PC-9 (cell line): Measurements from ENCODE around the gene RNF151. TPM values are rescaled to one million over a fixed set of nuclear protein-coding genes. Genes with fewer than 3 reads are reported as not detected.

ENCODE experiments used
- Bru-seq: library from RNA; stranded (reverse); fragments of 400-500 nt; gene quantifications from one replicate; lab custom pipeline; 2021; lab: Mats Ljungman, UMichigan
- BruChase-seq, 2 experiments: library from RNA; stranded (reverse); fragments of 400-500 nt; gene quantifications; one replicate each; lab custom pipeline; 2021; lab: Mats Ljungman, UMichigan
- BruUV-seq: library from RNA; stranded (reverse); fragments of 400-500 nt; replicated peaks from 2 replicates; lab custom pipeline; 2021; lab: Mats Ljungman, UMichigan
- CTCF ChIA-PET: fragments of 300-600 bp; sonication (Branson Sonifier 250); formaldehyde crosslinking; loops from one replicate; lab custom pipeline; 2022; ENCODE audit warnings: antibody characterized with exemption; lab: Charles Lee
- POLR2A ChIA-PET: fragments of 300-600 bp; sonication (Branson Sonifier 250); formaldehyde crosslinking; loops from one replicate; lab custom pipeline; 2022; ENCODE audit warnings: antibody characterized with exemption; ENCODE audit not compliant: unreplicated experiment; lab: Charles Lee
- DNase-seq, 2 experiments: peaks; one replicate each; pipeline versions ENCODE4 v3.0.0 to v3.0.0-alpha.2; 2015 to 2022; ENCODE audit warnings: mixed read lengths in 1 of 2
- H2AFZ ChIP-seq: fragments of 200-600 bp; sonication (generic); 2 replicates; pipeline ENCODE4 v1.8.1; 2017; ENCODE audit warnings: antibody characterized with exemption
- H3F3A ChIP-seq: fragments of 200-600 bp; sonication (generic); 2 replicates; pipeline ENCODE4 v1.8.1; 2017; ENCODE audit warnings: antibody characterized with exemption, mild to moderate bottlenecking, low read depth; ENCODE audit not compliant: insufficient read depth
- H3K27ac ChIP-seq: fragments of 200-600 bp; sonication (generic); 2 replicates; pipeline ENCODE4 v1.6.1; 2016; ENCODE audit warnings: mixed run types
- H3K27me3 ChIP-seq: fragments of 200-600 bp; sonication (generic); 2 replicates; pipeline ENCODE4 v1.6.1; 2016; ENCODE audit warnings: low read depth, mixed run types; ENCODE audit not compliant: insufficient read depth
- H3K36me3 ChIP-seq: fragments of 200-600 bp; sonication (generic); 2 replicates; pipeline ENCODE4 v1.6.1; 2016; ENCODE audit warnings: low read depth, mixed run types
- H3K4me1 ChIP-seq: fragments of 200-600 bp; sonication (generic); replicated peaks from 2 replicates; pipeline ENCODE4 v1.6.1; 2016; ENCODE audit warnings: mixed run types; ENCODE audit not compliant: insufficient read depth
- H3K4me2 ChIP-seq: fragments of 200-600 bp; sonication (generic); 2 replicates; pipeline ENCODE4 v1.6.1; 2017; ENCODE audit warnings: mixed run types
- H3K4me3 ChIP-seq: fragments of 200-600 bp; sonication (generic); 2 replicates; pipeline ENCODE4 v1.6.1; 2016; ENCODE audit warnings: mixed run types
- H3K79me2 ChIP-seq: fragments of 200-600 bp; sonication (generic); 2 replicates; pipeline ENCODE4 v1.6.1; 2017; ENCODE audit warnings: low read depth, mixed run types
- H3K9me2 ChIP-seq: fragments of 200-600 bp; sonication (generic); 2 replicates; pipeline ENCODE4 v1.8.1; 2017; ENCODE audit warnings: mild to moderate bottlenecking; ENCODE audit not compliant: insufficient read depth
- H3K9me3 ChIP-seq: fragments of 200-600 bp; sonication (generic); 2 replicates; pipeline ENCODE4 v1.8.1; 2016; ENCODE audit warnings: low read depth; ENCODE audit not compliant: insufficient read depth
- H4K20me1 ChIP-seq: fragments of 200-600 bp; sonication (generic); 2 replicates; pipeline ENCODE4 v1.8.1; 2017; ENCODE audit not compliant: insufficient read depth
- CTCF ChIP-seq: fragments of 200-600 bp; sonication (generic); conservative IDR thresholded peaks from 2 replicates; pipeline ENCODE4 v1.6.1; 2017; ENCODE audit warnings: mixed run types, antibody characterized with exemption, mild to moderate bottlenecking, moderate library complexity
- EZH2 ChIP-seq: fragments of 200-600 bp; sonication (generic); IDR thresholded peaks from 2 replicates; pipeline ENCODE4 v1.8.0; 2017; ENCODE audit warnings: antibody characterized with exemption, low read depth
- intact Hi-C: fragments of 100-400 bp; cut with micrococcal nuclease; formaldehyde crosslinking; loops from one replicate; pipeline ENCODE4 v1.10.0; 2022; ENCODE audit not compliant: unreplicated experiment
- long read RNA-seq: library from polyadenylated mRNA; stranded (forward); transcript quantifications from one replicate; pipeline ENCODE4 v2.0.0, GENCODE V29; 2022
- total RNA-seq: library from RNA; stranded (reverse); gene quantifications from 2 replicates; pipeline ENCODE4 v1.2.3, GENCODE V29; 2021

Gene RNF151
- total RNA-seq (not detected in 2 replicates), Bru-seq, nascent RNA (percentile 46 among the genes with signal in this experiment), BruChase-seq, experiment 1, labeled RNA remaining after a 2-hour chase (percentile 32 among the genes with signal in this experiment), BruChase-seq, experiment 2, labeled RNA remaining after a 6-hour chase (percentile 38 among the genes with signal in this experiment)
- long read RNA-seq, result 0 reads

GRCh38 chr16:1966460-1966859 lies at the start of gene RNF151:
RNF151 (plus strand) TSS chr16:1966856; CDS start chr16:1966882, 26 bp downstream.
- Histone ChIP-seq H3K9me3 (no peaks in the 10 kb centered on the region), H3K36me3 (peaks cover 22% of the 10 kb centered on the region), H3K9me2 (no peaks in the 10 kb centered on the region), H3K4me1 (peaks cover 10% of the 10 kb centered on the region; the same call in 1 of the 2 replicates), H3K27me3 (no peaks in the 10 kb centered on the region), H2AFZ (no peak within 1 kb of the TSS), H3K79me2 (peaks cover 63% of the 10 kb centered on the region), H4K20me1 (peaks cover 26% of the 10 kb centered on the region), H3K4me2 (peak within 1 kb of the TSS; percentile 96), H3K4me3 (peak within 1 kb of the TSS; percentile 83), H3F3A (peaks cover 40% of the 10 kb centered on the region), H3K27ac (peak within 1 kb of the TSS; percentile 55; the same call in 1 of the 2 replicates)
- no peak for DNase-seq
- TF ChIP-seq EZH2 (no peak), CTCF (no peak)
- intact Hi-C loops, result no loop called here
- POLR2A ChIA-PET, result no interaction called here
- BruUV-seq, result no TSS peak
- CTCF ChIA-PET, result no interaction called here

- Histone ChIP-seq H3F3A (peaks cover 9% of the 10 kb centered on the region; the same call in 1 of the 2 replicates), H3K4me2 (no peak overlapping the region), H3K9me2 (no peaks in the 10 kb centered on the region), H2AFZ (no peak overlapping the region), H3K79me2 (no peaks in the 10 kb centered on the region), H3K4me1 (peaks cover 22% of the 10 kb centered on the region), H3K9me3 (no peaks in the 10 kb centered on the region), H4K20me1 (no peaks in the 10 kb centered on the region), H3K36me3 (no peaks in the 10 kb centered on the region), H3K27me3 (peaks cover 35% of the 10 kb centered on the region; the same call in 1 of the 2 replicates), H3K27ac (no peak overlapping the region), H3K4me3 (no peak overlapping the region)
- no TSS peak for BruUV-seq
- ChIA-PET CTCF (no interaction called here), POLR2A (no interaction called here)
- no peak for TF ChIP-seq EZH2
- no peak for TF ChIP-seq CTCF
- DNase-seq, result no peak
- intact Hi-C loops, result no loop called here
Observed at GRCh38 chr16:1917056-1917664, 49.5 kb upstream of the RNF151 start.

- Histone ChIP-seq H3K4me2 (no peak overlapping the region), H3K27me3 (peaks cover 35% of the 10 kb centered on the region; the same call in 1 of the 2 replicates), H3K9me2 (no peaks in the 10 kb centered on the region), H3K4me3 (no peak overlapping the region), H3K9me3 (no peaks in the 10 kb centered on the region), H4K20me1 (no peaks in the 10 kb centered on the region), H2AFZ (no peak overlapping the region), H3K79me2 (no peaks in the 10 kb centered on the region), H3F3A (peaks cover 9% of the 10 kb centered on the region; the same call in 1 of the 2 replicates), H3K27ac (no peak overlapping the region), H3K36me3 (no peaks in the 10 kb centered on the region), H3K4me1 (peaks cover 16% of the 10 kb centered on the region)
- BruUV-seq, result no TSS peak
- no peak for TF ChIP-seq EZH2
- no peak for TF ChIP-seq CTCF
- POLR2A ChIA-PET, result no interaction called here
- DNase-seq, result no peak
- intact Hi-C loops, result no loop called here
- CTCF ChIA-PET, result no interaction called here
Observed at GRCh38 chr16:1917665-1918350, 48.8 kb upstream of the RNF151 start.
